GM18873 (cell line): Measurements from ENCODE around the gene GLMN.
"Not testable (repeated sequence)": the region's sequence is repeated elsewhere in the genome, so short reads cannot be mapped to it uniquely, and the experiment has no call there.

Experiments used
- ATAC-seq: cut with Tn5 transposase; IDR thresholded peaks from one replicate; pipeline ENCODE4 v1.9.1; 2021; ENCODE audit warnings: mild to moderate bottlenecking, moderate library complexity, moderate number of reproducible peaks; ENCODE audit not compliant: unreplicated experiment, low FRiP score

Gene GLMN

DNA sequence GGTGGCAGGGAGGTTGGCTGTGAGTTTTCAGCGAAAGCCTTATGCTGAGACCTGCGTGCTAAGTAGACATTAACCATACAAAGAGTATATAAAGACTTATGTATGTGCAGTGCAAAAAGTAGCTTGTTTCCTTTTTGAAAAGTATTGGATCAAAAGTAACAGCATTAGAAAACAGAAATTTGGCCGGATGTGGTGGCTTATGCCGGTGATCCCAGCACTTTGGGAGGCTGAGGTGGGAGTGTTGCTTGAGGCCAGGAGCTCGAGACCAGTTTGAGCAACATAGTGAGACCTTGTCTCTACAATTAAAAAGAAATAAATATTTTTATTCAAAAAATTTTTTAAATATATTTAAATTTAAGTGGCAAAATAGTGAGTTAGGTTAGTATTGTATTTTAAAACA, 2.2 kb upstream of the GLMN start:
- no peak for ATAC-seq

DNA sequence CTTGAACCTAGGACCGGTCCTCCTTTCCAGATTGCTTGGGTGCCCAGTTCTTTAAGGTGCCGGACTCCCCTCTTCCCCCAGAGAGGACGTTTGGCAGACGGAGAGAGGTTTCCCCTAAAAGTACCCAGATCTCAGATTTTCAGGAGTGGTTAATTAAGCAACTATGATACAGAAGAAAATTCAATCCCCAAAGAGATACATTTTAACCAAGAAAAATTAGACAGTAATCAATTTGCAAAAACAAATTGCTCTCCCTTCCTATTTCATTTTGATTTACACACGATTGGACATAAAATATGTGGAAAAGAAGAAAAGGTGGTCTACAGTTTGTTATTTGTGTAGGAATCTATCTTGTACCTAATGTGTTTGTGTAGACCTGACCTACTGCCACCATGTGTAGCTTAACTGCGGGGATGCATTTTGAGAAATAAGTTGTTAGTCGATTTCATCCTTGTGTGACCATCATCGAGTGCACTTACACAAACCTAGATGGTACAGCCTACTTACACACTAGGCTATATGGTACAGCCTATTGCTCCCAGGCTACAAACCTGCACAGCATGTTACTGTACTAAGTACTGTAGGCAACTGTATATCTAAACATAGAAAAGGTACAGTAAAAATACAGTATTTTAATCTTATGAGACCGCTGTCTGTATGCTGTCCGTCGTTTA, 827 bp upstream of the GLMN start:
- no peak for ATAC-seq

DNA sequence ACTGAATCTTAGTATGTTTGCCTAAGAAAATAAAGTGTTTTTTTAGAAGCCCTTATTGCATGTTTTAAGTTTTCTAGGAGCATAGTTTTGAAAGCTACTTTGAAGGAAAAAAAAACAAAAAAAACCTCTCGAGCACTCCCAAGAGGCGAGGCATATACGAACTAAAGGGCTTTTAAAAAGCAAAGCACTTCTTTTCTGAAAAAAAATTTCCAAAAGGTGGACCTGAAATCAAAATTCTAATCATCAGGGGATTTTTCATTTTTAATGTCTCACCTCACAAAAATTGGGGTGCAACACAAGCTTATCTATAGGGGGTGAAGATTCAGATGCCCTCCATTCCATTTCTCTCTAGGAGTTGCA, 594 bp downstream of the GLMN start:
- no peak for ATAC-seq

- no peak for ATAC-seq
These were observed 7.3 kb downstream of the GLMN start for GRCh38 chr1:92291372-92291999.

DNA sequence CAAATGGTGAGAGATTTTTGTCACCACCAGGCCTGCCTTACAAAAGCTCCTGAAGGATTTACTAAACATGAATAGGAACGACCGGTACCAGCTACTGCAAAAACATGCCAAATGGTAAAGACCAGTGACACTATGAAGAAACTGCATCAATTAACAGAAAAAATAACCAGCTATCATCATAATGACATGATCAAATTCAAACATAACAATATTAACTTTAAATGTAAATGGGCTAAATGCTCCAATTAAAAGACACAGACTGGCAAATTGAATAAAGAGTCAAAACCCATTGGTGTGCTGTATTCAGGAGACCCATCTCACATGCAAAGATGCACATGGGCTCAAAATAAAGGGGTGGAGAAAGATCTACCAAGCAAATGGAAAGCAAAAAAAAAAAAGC, 17.4 kb downstream of the GLMN start:
- ATAC-seq, result not testable (repeated sequence)

DNA sequence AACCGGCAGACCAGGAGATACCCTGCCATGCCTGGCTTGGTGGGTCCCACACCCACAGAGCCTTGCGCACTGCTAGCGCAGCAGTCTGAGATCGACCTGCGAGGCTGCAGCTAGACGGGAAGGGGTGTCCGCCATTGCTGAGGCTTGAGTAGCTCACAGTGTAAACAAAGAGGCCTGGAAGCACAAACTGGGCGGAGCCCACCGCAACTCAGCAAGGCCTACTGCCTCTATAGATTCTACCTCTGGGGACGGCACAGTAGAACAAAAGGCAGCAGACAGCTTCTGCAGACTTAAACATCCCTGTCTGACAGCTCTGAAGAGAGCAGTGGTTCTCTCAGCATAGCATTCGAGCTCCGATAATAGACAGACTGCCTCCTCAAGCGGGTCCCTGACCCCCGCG, 19.0 kb downstream of the GLMN start:
- ATAC-seq, result not testable (repeated sequence)

GRCh38 chr1:92277105-92277723, 21.6 kb downstream of the GLMN start:
- ATAC-seq, result no peak

GRCh38 chr1:92276082-92276481, 22.7 kb downstream of the GLMN start:
- no peak for ATAC-seq

- ATAC-seq, result no peak
These were observed 23.8 kb downstream of the GLMN start for GRCh38 chr1:92274939-92275338.

DNA sequence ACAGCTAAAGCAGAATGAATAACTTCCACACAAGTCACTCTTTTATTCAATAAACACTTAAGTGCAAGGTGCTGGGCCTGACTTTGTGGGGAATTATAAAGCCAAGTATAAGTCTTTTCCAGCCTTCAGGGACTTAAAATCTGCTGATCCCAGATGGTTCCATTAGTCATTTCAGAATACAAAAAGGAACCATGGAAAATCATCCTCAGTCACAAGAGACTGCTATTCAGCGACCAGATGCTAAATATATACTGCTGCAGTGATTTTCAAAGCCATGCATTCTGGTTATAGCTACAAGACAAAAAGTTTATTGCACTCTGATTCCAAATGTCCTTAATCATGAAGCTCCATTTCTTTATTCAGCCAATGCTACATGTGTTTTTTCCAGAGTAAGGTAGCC, 25.7 kb downstream of the GLMN start:
- no peak for ATAC-seq

DNA sequence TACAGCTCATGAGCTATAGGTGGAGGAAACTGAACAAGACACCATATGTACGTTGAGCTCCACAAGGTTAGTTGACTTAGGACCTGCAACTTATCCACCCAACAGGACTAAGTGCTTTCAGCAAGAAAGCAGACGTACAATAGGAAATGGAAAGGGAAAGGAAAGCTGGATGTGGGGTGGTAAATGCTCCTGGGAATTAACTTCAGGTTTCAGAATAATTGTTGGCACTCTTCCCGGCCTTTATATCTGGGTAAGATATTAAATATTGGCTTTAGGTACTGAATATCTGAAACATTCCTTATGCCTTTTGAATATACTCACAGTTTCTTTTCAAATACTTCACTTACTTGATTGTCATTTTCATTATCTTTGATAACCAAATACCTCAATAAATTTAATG, 36.3 kb downstream of the GLMN start:
- no peak for ATAC-seq

GRCh38 chr1:92259350-92259749, 39.4 kb downstream of the GLMN start:
- no peak for ATAC-seq

- not testable (repeated sequence) for ATAC-seq
These were observed 44.1 kb downstream of the GLMN start for GRCh38 chr1:92254714-92255113.

DNA sequence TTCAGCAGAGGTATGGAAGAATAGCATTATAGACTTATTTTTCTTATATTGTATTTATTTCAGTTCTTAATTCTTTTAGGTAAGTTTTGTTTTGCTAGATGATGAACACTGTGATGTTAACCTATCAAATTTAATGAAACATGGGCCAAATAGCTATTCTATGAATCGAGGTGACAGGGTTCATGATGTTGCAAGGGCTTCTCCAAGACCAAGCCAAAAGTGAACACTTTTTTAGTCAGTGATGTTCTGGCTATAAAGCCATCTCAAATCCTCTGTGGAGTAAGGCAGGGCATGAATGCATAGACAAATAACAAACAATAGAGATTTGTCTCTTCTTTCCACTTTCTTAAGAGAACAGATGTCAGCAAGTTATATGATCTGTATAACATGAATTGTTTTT, 54.4 kb downstream of the GLMN start:
- ATAC-seq, result no peak

- ATAC-seq, result no peak
These were observed 58.8 kb downstream of the GLMN start for GRCh38 chr1:92240034-92240433.

- ATAC-seq, result no peak
These were observed 68.1 kb downstream of the GLMN start for GRCh38 chr1:92230736-92231135.

DNA sequence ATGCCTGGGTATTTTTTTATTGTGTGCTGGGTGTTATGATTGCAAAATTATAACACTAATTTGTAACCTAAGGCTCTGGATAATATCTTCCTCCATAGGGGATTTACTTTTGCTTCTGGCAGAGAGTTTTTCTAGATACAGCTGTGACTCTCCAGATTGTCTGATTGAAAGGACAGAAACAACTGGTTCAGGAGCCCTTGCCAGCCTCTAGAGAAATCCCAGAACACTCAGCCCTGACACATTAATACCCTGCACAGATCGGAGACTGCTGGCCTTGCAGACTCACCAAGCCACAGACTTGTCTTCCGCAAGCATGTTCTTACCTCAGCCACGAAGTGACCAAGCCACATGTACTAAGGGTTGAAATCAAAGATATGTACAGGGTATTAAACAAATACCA, 70.4 kb downstream of the GLMN start:
- no peak for ATAC-seq

- ATAC-seq, result no peak
These were observed 79.8 kb downstream of the GLMN start for GRCh38 chr1:92219028-92219427.

DNA sequence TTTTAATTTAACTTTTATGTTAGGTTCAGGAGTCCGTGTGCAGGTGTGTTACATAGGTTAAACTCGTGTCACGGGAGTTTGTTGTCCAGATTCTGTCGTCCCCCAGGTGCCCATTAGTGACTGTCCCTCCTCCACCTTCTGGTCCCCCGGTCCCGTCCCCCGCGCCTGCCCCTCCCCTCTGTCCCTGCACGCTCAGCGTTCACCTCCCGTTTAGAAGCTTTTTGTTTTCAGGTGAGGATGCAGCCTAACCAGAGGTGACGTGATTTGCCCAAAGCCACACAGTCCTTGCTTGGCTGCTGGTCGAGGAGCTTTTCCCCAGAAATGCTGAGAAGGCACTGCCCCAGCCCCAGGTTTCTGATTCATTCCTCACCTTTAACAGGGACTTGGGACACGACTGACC, 80.2 kb downstream of the GLMN start:
- ATAC-seq, result no peak

DNA sequence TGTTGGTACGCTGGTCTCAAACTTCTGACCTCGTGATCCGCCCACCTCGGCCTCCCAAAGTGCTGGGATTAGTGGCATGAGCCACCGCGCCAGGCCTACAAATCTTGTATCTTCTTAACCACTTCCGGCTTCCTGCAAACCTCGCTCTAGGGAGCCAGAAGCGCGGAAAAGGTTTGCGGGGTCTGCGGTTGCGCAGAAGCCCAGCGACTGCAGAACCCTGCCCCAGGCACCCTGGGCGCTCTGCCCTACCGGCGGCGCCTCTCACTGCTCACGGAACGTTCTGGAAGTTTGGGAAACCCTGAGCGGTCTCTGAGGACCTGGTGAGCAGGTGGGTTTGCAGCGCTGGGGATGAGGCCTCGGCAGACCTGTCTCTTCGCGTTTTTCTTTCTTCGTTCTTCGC, 81.1 kb downstream of the GLMN start, which contains the start of gene C1orf146:
Gene C1orf146, plus strand, starts transcription at position 195 of the 400 bp plus-strand sequence. CDS start 13,506 bp downstream, outside the sequence.
- ATAC-seq, result no peak

- no peak for ATAC-seq
These were observed 87.6 kb downstream of the GLMN start for GRCh38 chr1:92211166-92211565.

- no peak for ATAC-seq
These were observed 88.1 kb downstream of the GLMN start for GRCh38 chr1:92210701-92211100.
